Fibroblast of lung (primary cell): ENCODE results near the gene CDC42SE2. TPM values are rescaled to one million over a fixed set of nuclear protein-coding genes. Genes with fewer than 3 reads are reported as not detected.

ENCODE experiments used
- DNase-seq, 2 donors: peaks; one replicate each; pipeline versions ENCODE4 v3.0.0 to v3.0.0-alpha.2; 2010; ENCODE audit warnings: low read depth in 2 of 2
- H2AFZ ChIP-seq: 2 replicates; pipeline ENCODE4 v1.5.1; 2012; ENCODE audit warnings: low read length, control low read depth, inconsistent platforms
- H3K27ac ChIP-seq: 2 replicates; pipeline ENCODE4 v1.5.1; 2011; ENCODE audit warnings: low read length, control low read depth; ENCODE audit not compliant: insufficient read depth
- H3K27me3 ChIP-seq: 2 replicates; pipeline ENCODE4 v1.5.1; 2011; ENCODE audit warnings: mild to moderate bottlenecking, low read length; ENCODE audit not compliant: control insufficient read depth, insufficient read depth
- H3K36me3 ChIP-seq: 2 replicates; pipeline ENCODE4 v1.5.1; 2011; ENCODE audit warnings: low read length; ENCODE audit not compliant: control insufficient read depth, insufficient read depth
- H3K4me1 ChIP-seq: 2 replicates; pipeline ENCODE4 v1.5.1; 2011; ENCODE audit warnings: low read length; ENCODE audit not compliant: control insufficient read depth, insufficient read depth; ENCODE audit errors: extremely low read depth
- H3K4me2 ChIP-seq: 2 replicates; pipeline ENCODE4 v1.5.1; 2011; ENCODE audit warnings: low read length, control low read depth; ENCODE audit not compliant: insufficient read depth; ENCODE audit errors: extremely low read depth
- H3K4me3 ChIP-seq, 4 experiments: fragments of 200-600 bp in 1 of 4; sonication (generic) in 1 of 4; replicated peaks in 1 of 4; 2 replicates each; pipeline ENCODE4 v1.5.1; 2011 to 2016; ENCODE audit warnings: low read length in 4 of 4, low read depth in 3 of 4, mild to moderate bottlenecking in 3 of 4, control low read depth in 2 of 4, inconsistent platforms in 1 of 4, mixed read lengths in 1 of 4; ENCODE audit not compliant: insufficient read depth in 1 of 4; ENCODE audit errors: control extremely low read depth in 1 of 4
- H3K79me2 ChIP-seq: 2 replicates; pipeline ENCODE4 v1.5.1; 2012; ENCODE audit warnings: mild to moderate bottlenecking, low read length, inconsistent platforms; ENCODE audit not compliant: control insufficient read depth, insufficient read depth
- H3K9ac ChIP-seq: 2 replicates; pipeline ENCODE4 v1.5.1; 2011; ENCODE audit warnings: mild to moderate bottlenecking, low read length, control low read depth; ENCODE audit not compliant: insufficient read depth
- H3K9me3 ChIP-seq: 2 replicates; pipeline ENCODE4 v1.5.1; 2012; ENCODE audit warnings: low read depth, low read length; ENCODE audit not compliant: control insufficient read depth, insufficient read depth
- H4K20me1 ChIP-seq: 2 replicates; pipeline ENCODE4 v1.5.1; 2011; ENCODE audit warnings: low read length; ENCODE audit not compliant: control insufficient read depth, insufficient read depth; ENCODE audit errors: extremely low read depth
- EZH2 ChIP-seq: IDR thresholded peaks from 2 replicates; pipeline ENCODE4 v1.5.1; 2012; ENCODE audit warnings: low read length, control low read depth, mild to moderate bottlenecking; ENCODE audit errors: missing control alignments
- polyA plus RNA-seq, 2 donors: library from polyadenylated mRNA; depleted of rRNA in 1 of 2; stranded (reverse) in 1 of 2; unstranded in 1 of 2; fragments of >200 nt; gene quantifications; 2 replicates each; pipeline ENCODE4 v1.2.1, GENCODE V29; 2011 to 2012; ENCODE audit warnings: missing spikeins in 1 of 2
- total RNA-seq: library from RNA; depleted of rRNA; stranded (reverse); fragments of >200 nt; gene quantifications from 2 replicates; pipeline ENCODE4 v1.2.1, GENCODE V29; 2014
- TF ChIP-seq, protein P1 (sequence below), 2 donors: IDR thresholded peaks in 1 of 2; conservative IDR thresholded peaks in 1 of 2; 1 replicate in 1 of 2; 2 replicates in 1 of 2; pipeline ENCODE4 v1.5.1; 2011 to 2012; ENCODE audit warnings: low read length in 2 of 2, control low read depth in 1 of 2, inconsistent platforms in 1 of 2, low read depth in 1 of 2, mild to moderate bottlenecking in 1 of 2

CDC42SE2 gene
- total and polyA plus RNA-seq, 2 donors (not counting 1 experiment from before 2014, with no cell fraction given): 26.1 to 26.5 TPM

DNA sequence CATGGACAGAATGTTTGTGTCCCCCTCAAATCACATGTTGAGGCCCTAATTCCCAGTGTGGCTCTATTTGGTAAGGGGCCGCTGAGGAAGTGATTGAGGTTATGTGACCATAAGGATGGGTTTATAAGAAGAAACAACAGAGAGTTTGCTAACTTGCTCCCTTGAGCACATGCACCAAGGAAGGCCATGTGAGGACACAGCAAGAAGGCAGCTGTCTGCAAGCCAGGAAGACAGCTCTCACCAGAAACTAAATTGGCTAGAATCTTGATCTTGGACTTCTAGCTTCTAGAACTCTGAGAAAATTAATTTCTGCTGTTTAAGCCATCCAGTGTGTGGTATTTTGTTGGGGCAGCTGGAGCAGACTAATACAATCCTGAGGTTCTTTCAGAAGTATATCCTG lies 35.2 kb upstream of the CDC42SE2 start:
- no peaks in the 10 kb centered on the region for H3K79me2 ChIP-seq
- peak in 1 of 2 donors; percentile 41 for DNase-seq
- TF ChIP-seq, protein P1, sequence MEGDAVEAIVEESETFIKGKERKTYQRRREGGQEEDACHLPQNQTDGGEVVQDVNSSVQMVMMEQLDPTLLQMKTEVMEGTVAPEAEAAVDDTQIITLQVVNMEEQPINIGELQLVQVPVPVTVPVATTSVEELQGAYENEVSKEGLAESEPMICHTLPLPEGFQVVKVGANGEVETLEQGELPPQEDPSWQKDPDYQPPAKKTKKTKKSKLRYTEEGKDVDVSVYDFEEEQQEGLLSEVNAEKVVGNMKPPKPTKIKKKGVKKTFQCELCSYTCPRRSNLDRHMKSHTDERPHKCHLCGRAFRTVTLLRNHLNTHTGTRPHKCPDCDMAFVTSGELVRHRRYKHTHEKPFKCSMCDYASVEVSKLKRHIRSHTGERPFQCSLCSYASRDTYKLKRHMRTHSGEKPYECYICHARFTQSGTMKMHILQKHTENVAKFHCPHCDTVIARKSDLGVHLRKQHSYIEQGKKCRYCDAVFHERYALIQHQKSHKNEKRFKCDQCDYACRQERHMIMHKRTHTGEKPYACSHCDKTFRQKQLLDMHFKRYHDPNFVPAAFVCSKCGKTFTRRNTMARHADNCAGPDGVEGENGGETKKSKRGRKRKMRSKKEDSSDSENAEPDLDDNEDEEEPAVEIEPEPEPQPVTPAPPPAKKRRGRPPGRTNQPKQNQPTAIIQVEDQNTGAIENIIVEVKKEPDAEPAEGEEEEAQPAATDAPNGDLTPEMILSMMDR (conservative IDR thresholded peaks at IDR 0.05 in 1 of 2, IDR thresholded peaks at IDR 0.05 in 1 of 2; ENCODE audit: low read depth in 1 of 2, low read length in 2 of 2): no peak
- TF ChIP-seq EZH2: no peak

DNA sequence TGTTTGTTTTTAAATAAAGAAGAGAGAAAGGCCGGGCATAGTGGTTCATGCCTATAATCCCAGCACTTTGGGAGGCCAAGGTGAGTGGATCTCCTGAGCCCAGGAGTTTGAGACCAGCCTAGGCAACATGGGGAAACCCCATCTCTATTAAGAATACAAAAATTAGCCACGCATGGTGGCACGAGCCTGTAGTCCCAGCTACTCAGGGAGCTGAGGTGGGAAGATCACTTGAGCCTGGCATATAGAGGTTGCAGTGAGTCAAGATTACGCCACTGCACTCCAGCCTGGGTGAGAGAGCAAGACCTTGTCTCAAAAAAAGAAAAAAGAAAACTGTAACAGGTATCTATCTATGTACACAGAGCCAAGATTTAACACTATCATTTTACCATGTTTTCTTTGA lies 34.2 kb upstream of the CDC42SE2 start:
- Histone ChIP-seq H3K27ac (no peak overlapping the region), H3K27me3 (no peaks in the 10 kb centered on the region), H4K20me1 (no peaks in the 10 kb centered on the region)

More for the DNA sequence above, 35.2 kb upstream of the CDC42SE2 start:
- Histone ChIP-seq H3K27me3 (no peaks in the 10 kb centered on the region), H3K4me1 (no peaks in the 10 kb centered on the region), H3K4me3 (no peak overlapping the region), H3K27ac (no peak overlapping the region), H3K4me2 (no peak overlapping the region), H3K36me3 (no peaks in the 10 kb centered on the region), H3K9me3 (no peaks in the 10 kb centered on the region), H2AFZ (no peak overlapping the region), H3K9ac (no peak overlapping the region), H4K20me1 (no peaks in the 10 kb centered on the region)

DNA sequence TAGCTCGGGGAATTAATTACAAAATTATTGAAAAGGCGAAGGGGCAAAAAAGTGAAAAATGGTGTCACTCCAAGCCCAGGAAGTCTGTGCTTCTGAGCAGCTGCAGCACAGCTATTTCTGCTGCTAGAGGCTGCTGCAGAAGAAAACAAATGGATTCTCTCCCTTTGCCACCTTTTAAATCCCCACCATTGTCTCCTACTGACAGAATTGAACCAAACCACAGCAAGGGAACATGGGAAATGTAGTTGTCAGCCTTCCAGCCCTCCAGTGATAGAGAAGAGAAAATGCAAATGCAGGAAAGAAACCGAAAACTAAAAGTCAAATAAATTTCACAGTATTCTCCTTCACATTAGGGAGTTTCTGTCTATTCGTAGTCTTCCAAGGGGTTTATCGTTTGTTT lies 33.4 kb upstream of the CDC42SE2 start:
- no peaks in the 10 kb centered on the region for H3K27me3 ChIP-seq

More for the DNA sequence above, 34.2 kb upstream of the CDC42SE2 start:
- Histone ChIP-seq H3K79me2 (no peaks in the 10 kb centered on the region), H3K9ac (no peak overlapping the region), H3K9me3 (no peaks in the 10 kb centered on the region), H3K36me3 (no peaks in the 10 kb centered on the region), H2AFZ (no peak overlapping the region), H3K4me2 (no peak overlapping the region), H3K4me3 (no peak overlapping the region), H3K4me1 (no peaks in the 10 kb centered on the region)
- TF ChIP-seq, protein P1 (conservative IDR thresholded peaks at IDR 0.05 in 1 of 2, IDR thresholded peaks at IDR 0.05 in 1 of 2; ENCODE audit: low read depth in 1 of 2, low read length in 2 of 2): no peak
- TF ChIP-seq EZH2: no peak
- no peak for DNase-seq

More for the DNA sequence above, 33.4 kb upstream of the CDC42SE2 start:
- Histone ChIP-seq H3K4me3 (no peak overlapping the region), H3K9me3 (no peaks in the 10 kb centered on the region), H3K4me1 (no peaks in the 10 kb centered on the region), H3K79me2 (no peaks in the 10 kb centered on the region), H3K36me3 (no peaks in the 10 kb centered on the region), H3K27ac (no peak overlapping the region), H2AFZ (no peak overlapping the region), H3K4me2 (no peak overlapping the region), H3K9ac (no peak overlapping the region), H4K20me1 (no peaks in the 10 kb centered on the region)
- TF ChIP-seq, protein P1 (conservative IDR thresholded peaks at IDR 0.05 in 1 of 2, IDR thresholded peaks at IDR 0.05 in 1 of 2; ENCODE audit: low read depth in 1 of 2, low read length in 2 of 2): no peak
- TF ChIP-seq EZH2: no peak
- DNase-seq: no peak
